ENCODE results near the gene ZNF217.
"Not testable (repeated sequence)": the region's sequence is repeated elsewhere in the genome, so short reads cannot be mapped to it uniquely, and the experiment has no call there.

DNA sequence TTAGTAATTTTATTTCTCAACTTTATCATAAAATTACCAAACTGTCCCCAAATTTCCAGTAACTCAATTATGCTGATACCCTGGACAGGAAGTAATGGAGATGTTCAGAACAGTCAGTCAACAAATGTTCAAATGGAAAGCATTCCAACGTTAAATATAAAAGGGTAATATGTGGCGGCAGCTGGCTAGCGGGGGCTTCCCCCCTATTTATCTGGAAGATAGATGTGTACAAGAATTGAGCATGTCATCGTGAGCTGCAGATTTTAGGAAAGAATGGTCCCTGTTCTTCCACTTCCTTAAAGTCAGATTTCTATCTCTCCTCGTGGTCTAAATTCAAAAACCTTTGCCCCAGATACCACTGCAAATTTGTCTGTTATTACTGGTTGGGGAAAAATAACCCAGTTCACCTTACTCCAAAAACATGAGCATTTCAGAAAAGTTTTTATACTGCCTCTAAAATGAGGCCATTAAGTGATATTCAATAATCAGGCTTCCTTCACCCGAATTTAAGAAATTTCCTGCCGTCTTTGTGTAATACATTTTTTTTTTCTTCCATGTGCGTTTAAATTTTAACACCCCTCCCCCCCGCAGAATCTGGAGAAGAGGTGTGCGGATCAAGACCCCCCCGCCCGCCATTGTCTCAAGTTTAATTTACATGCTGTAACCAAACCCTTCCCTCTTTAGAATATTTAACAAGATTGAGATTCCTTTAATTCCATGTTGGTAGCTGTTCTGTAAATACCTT, 4.1 kb downstream of the ZNF217 start:
- TF ChIP-seq RAD21 (IDR thresholded peaks at IDR 0.05 in 1 of 2, conservative IDR thresholded peaks at IDR 0.05 in 1 of 2; ENCODE audit: low read depth in 2 of 2, low read length in 2 of 2); CTCF (IDR thresholded peaks at IDR 0.05; ENCODE audit: control extremely low read depth in 1 of 3, insufficient read depth in 1 of 3, low read depth in 1 of 3, low read length in 3 of 3); EZH2 (IDR thresholded peaks at IDR 0.05; ENCODE audit: low read depth, low read length, severe bottlenecking); POLR2A (IDR thresholded peaks at IDR 0.05; ENCODE audit: control extremely low read depth in 1 of 2, low read depth in 2 of 2, low read length in 2 of 2): not testable (repeated sequence)

All from H1 (cell line).